Measurements from ENCODE around the gene SRGAP1.

DNA sequence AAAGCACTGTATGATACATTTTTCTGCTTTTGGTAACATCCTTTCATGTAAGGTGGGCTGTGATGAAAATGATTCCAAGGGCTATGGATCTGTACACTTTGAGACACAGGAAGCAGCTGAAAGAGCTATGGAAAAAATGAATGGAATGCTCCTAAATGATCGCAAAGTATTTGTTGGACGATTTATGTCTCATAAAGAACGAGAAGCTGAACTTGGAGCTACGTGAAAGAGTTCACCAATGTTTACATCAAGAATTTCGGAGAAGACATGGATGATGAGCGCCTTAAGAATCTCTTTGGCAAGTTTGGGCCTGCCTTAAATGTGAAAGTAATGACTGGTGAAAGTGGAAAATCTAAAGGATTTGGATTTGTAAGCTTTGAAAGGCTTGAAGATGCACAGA, 22.1 kb upstream of the SRGAP1 start:
- TF ChIP-seq CTCF (IDR thresholded peaks at IDR 0.05) (no peak), POLR2A (IDR thresholded peaks at IDR 0.05) (no peak), EP300 (IDR thresholded peaks at IDR 0.05) (no peak)
